A673 (cell line): ENCODE measurements around the gene CELA2B. TPM values are rescaled to one million over a fixed set of nuclear protein-coding genes. Genes with fewer than 3 reads are reported as not detected.
"Not testable (repeated sequence)": the region's sequence is repeated elsewhere in the genome, so short reads cannot be mapped to it uniquely, and the experiment has no call there.

Source experiments
- BruUV-seq: library from RNA; stranded (reverse); fragments of 400-500 nt; replicated peaks from 2 replicates; lab custom pipeline; 2021; lab: Mats Ljungman, UMichigan
- CTCF ChIA-PET: fragments of 300-600 bp; sonication (Branson Sonifier 250); formaldehyde crosslinking; loops from one replicate; lab custom pipeline; 2022; ENCODE audit warnings: antibody characterized with exemption; lab: Charles Lee
- POLR2A ChIA-PET: fragments of 300-600 bp; sonication (Branson Sonifier 250); formaldehyde crosslinking; loops from one replicate; lab custom pipeline; 2022; ENCODE audit warnings: antibody characterized with exemption; ENCODE audit not compliant: low non-redundant PET; lab: Charles Lee
- DNase-seq: peaks from one replicate; pipeline ENCODE4 v3.0.0-alpha.2; 2015; ENCODE audit warnings: low spot score
- H3K27ac ChIP-seq: fragments of 200-600 bp; sonication (generic); 2 replicates; pipeline ENCODE4 v1.5.1; 2016; ENCODE audit warnings: mixed run types, low read depth, mild to moderate bottlenecking, mixed read lengths, antibody characterized with exemption, low read length; ENCODE audit not compliant: poor library complexity, severe bottlenecking
- H3K27me3 ChIP-seq: fragments of 200-600 bp; sonication (generic); replicated peaks from 2 replicates; pipeline ENCODE4 v1.6.1; 2017; ENCODE audit warnings: mixed run types, low read depth, mild to moderate bottlenecking, mixed read lengths, antibody characterized with exemption, low read length; ENCODE audit not compliant: insufficient read depth, poor library complexity
- H3K36me3 ChIP-seq: fragments of 200-600 bp; sonication (generic); 2 replicates; pipeline ENCODE4 v1.6.1; 2016; ENCODE audit warnings: mixed run types, mild to moderate bottlenecking, mixed read lengths, antibody characterized with exemption, low read length; ENCODE audit not compliant: insufficient read depth, poor library complexity, severe bottlenecking
- H3K4me1 ChIP-seq: fragments of 200-600 bp; sonication (generic); 2 replicates; pipeline ENCODE4 v1.6.1; 2017; ENCODE audit warnings: mixed run types, mild to moderate bottlenecking, mixed read lengths, antibody characterized with exemption, low read length; ENCODE audit not compliant: insufficient read depth, poor library complexity, severe bottlenecking
- H3K4me3 ChIP-seq: fragments of 200-600 bp; sonication (generic); 2 replicates; pipeline ENCODE4 v1.5.1; 2016; ENCODE audit warnings: low read depth, mixed run types, mild to moderate bottlenecking, mixed read lengths, low read length; ENCODE audit not compliant: poor library complexity, severe bottlenecking
- H3K9me3 ChIP-seq: fragments of 200-600 bp; sonication (generic); 2 replicates; pipeline ENCODE4 v1.6.1; 2016; ENCODE audit warnings: mixed run types, low read depth, mild to moderate bottlenecking, mixed read lengths, antibody characterized with exemption, low read length; ENCODE audit not compliant: poor library complexity, severe bottlenecking
- EZH2 ChIP-seq: fragments of 200-600 bp; sonication (generic); IDR thresholded peaks from 2 replicates; pipeline ENCODE4 v1.6.1; 2017; ENCODE audit warnings: borderline replicate concordance, low read depth, mild to moderate bottlenecking, mixed read lengths, antibody characterized with exemption, low read length; ENCODE audit not compliant: poor library complexity, severe bottlenecking
- intact Hi-C: fragments of 100-400 bp; cut with micrococcal nuclease; formaldehyde crosslinking; loops from one replicate; pipeline ENCODE4 v1.10.0; 2022; ENCODE audit not compliant: unreplicated experiment
- total RNA-seq: library from RNA; stranded (reverse); gene quantifications from 2 replicates; pipeline ENCODE4 v1.2.3, GENCODE V29; 2021
- TF ChIP-seq, protein P1 (sequence below): fragments of 300-800, 200-600 bp; sonication (generic); conservative IDR thresholded peaks from 2 replicates; pipeline ENCODE4 v1.5.1; 2017; ENCODE audit warnings: low read depth, mild to moderate bottlenecking, antibody characterized with exemption, low read length, moderate library complexity, mixed read lengths

Gene CELA2B
- total RNA-seq, 1 experiment from 2014 or later: not detected

- BruUV-seq: no TSS peak
- TF ChIP-seq EZH2: no peak
- TF ChIP-seq, protein P1, sequence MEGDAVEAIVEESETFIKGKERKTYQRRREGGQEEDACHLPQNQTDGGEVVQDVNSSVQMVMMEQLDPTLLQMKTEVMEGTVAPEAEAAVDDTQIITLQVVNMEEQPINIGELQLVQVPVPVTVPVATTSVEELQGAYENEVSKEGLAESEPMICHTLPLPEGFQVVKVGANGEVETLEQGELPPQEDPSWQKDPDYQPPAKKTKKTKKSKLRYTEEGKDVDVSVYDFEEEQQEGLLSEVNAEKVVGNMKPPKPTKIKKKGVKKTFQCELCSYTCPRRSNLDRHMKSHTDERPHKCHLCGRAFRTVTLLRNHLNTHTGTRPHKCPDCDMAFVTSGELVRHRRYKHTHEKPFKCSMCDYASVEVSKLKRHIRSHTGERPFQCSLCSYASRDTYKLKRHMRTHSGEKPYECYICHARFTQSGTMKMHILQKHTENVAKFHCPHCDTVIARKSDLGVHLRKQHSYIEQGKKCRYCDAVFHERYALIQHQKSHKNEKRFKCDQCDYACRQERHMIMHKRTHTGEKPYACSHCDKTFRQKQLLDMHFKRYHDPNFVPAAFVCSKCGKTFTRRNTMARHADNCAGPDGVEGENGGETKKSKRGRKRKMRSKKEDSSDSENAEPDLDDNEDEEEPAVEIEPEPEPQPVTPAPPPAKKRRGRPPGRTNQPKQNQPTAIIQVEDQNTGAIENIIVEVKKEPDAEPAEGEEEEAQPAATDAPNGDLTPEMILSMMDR: no peak
- Histone ChIP-seq H3K27me3 (no peaks in the 10 kb centered on the region), H3K4me3 (no peak overlapping the region), H3K27ac (no peak overlapping the region), H3K9me3 (no peaks in the 10 kb centered on the region), H3K36me3 (no peaks in the 10 kb centered on the region), H3K4me1 (no peaks in the 10 kb centered on the region)
- DNase-seq: no peak
- intact Hi-C loops: no loop called here
- ChIA-PET POLR2A (no interaction called here), CTCF (no interaction called here)
These were observed 8.1 kb downstream of the CELA2B start for GRCh38 chr1:15483971-15484370.

- H3K4me1 ChIP-seq, DNase-seq, H3K9me3 ChIP-seq, H3K27me3 ChIP-seq, BruUV-seq, intact Hi-C loops, H3K4me3 ChIP-seq, H3K27ac ChIP-seq, POLR2A ChIA-PET, H3K36me3 ChIP-seq, CTCF ChIA-PET: not testable (repeated sequence)
These were observed 8.5 kb downstream of the CELA2B start for GRCh38 chr1:15484443-15484842.

DNA sequence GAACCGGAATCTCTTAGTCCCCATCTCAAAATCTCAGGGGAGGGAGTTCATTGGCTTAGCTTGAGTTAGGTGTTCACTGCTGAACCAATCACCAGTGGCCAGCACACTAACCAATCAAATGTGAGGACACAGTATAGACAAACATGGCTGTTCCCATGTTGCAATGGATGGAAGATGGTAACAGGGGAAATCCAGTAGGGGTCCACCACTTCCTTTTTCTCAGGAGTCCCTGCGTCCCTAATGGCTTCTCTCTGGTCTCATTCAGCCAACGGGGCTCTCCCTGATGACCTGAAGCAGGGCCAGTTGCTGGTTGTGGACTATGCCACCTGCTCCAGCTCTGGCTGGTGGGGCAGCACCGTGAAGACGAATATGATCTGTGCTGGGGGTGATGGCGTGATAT, 9.7 kb downstream of the CELA2B start:
- Histone ChIP-seq H3K27me3 (no peaks in the 10 kb centered on the region), H3K4me1 (no peaks in the 10 kb centered on the region), H3K36me3 (no peaks in the 10 kb centered on the region), H3K4me3 (no peak overlapping the region), H3K27ac (no peak overlapping the region), H3K9me3 (no peaks in the 10 kb centered on the region)
- BruUV-seq: no TSS peak
- TF ChIP-seq EZH2: no peak
- TF ChIP-seq, protein P1: no peak
- ChIA-PET POLR2A (no interaction called here), CTCF (no interaction called here)
- intact Hi-C loops: no loop called here
- DNase-seq: no peak

DNA sequence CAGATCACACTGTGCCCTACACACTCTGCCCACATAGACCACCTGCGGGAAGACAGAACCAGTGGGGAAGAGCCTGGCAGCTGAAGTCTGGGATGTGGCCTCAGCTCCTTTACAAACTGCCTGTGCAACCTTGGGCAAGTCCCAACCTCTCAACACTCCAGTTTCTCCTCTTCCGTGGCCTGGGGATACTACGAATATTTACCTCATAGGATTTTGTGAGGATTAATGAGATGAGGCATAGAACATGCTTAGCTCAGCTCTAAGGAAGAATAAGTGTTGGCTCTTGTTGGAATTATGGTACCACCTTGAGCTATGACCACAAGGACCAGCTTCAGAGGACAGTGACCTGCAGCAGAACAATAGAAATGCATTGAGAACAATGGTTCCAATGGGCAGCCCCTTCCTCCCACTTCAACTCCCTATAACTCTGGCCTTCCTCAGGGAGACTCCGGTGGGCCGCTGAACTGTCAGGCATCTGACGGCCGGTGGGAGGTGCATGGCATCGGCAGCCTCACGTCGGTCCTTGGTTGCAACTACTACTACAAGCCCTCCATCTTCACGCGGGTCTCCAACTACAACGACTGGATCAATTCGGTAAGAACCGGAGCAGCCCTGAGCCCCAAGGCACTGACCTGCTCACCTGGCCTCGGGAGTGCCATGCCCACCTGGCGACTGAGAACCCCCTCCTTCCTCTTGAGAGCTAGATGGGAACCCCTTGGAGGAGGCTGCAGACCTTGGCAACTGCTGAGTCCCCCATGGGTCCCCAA, 11.1 kb downstream of the CELA2B start:
- CTCF ChIA-PET, POLR2A ChIA-PET, H3K4me3 ChIP-seq, BruUV-seq, H3K9me3 ChIP-seq, DNase-seq, H3K36me3 ChIP-seq, H3K27me3 ChIP-seq, H3K4me1 ChIP-seq, H3K27ac ChIP-seq, intact Hi-C loops: not testable (repeated sequence)
